ENCODE measurements around the gene CACNB2.

Gene CACNB2
- 0 to 0.17 (median 0.09) reads per million in 3 donors for total RNA-seq

GRCh38 chr10:18140149-18140956, at the start of gene CACNB2:
CACNB2 (plus strand) TSS chr10:18140424.
- Histone ChIP-seq H3K36me3 (ENCODE audit: control insufficient read depth, insufficient read depth, low read length) (no peaks in the 10 kb centered on the region), H3K27ac (ENCODE audit: insufficient read depth, low read length, poor library complexity, severe bottlenecking) (no peak within 1 kb of the TSS), H3K4me1 (ENCODE audit: control insufficient read depth, insufficient read depth, low read length, poor library complexity, severe bottlenecking) (no peaks in the 10 kb centered on the region), H3K9me3 (ENCODE audit: control insufficient read depth, low read length) (no peaks in the 10 kb centered on the region), H3K4me3 (ENCODE audit: insufficient read depth, low read depth, low read length, poor library complexity, severe bottlenecking) (no peak within 1 kb of the TSS), H3K27me3 (replicated peaks; ENCODE audit: control insufficient read depth, insufficient read depth, low read length, poor library complexity, severe bottlenecking) (no peaks in the 10 kb centered on the region)
- no peak for DNase-seq

DNA sequence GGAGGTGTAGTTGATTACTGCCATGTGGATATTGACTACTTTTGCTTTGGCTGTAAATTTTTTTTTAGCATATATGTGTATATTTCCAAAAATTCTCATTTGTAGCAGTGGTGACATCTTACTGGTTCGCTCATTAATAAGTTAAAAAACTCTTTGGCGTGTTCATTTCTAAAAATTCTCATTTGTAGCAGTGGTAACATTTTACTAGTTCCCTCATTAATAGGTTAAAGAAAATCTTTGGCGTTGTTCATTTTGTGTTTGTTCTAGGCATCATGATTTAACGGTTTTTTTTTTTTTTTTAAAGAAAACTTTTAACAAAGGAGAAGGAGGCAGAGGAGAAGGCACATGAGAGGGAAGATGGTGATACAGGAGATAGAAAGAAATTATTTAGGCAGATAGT, 45.9 kb upstream of the CACNB2 start:
- H3K4me3 ChIP-seq (ENCODE audit: insufficient read depth, low read depth, low read length, poor library complexity, severe bottlenecking): no peak overlapping the region
- H3K27me3 ChIP-seq (replicated peaks; ENCODE audit: control insufficient read depth, insufficient read depth, low read length, poor library complexity, severe bottlenecking): no peaks in the 10 kb centered on the region
- H3K4me1 ChIP-seq (ENCODE audit: control insufficient read depth, insufficient read depth, low read length, poor library complexity, severe bottlenecking): no peaks in the 10 kb centered on the region
- no peak for DNase-seq
- no peak overlapping the region for H3K27ac ChIP-seq (ENCODE audit: insufficient read depth, low read length, poor library complexity, severe bottlenecking)
- H3K36me3 ChIP-seq (ENCODE audit: control insufficient read depth, insufficient read depth, low read length): no peaks in the 10 kb centered on the region
- H3K9me3 ChIP-seq (ENCODE audit: control insufficient read depth, low read length): no peaks in the 10 kb centered on the region

- no peaks in the 10 kb centered on the region for H3K4me1 ChIP-seq (ENCODE audit: control insufficient read depth, insufficient read depth, low read length, poor library complexity, severe bottlenecking)
- no peaks in the 10 kb centered on the region for H3K9me3 ChIP-seq (ENCODE audit: control insufficient read depth, low read length)
- no peak overlapping the region for H3K4me3 ChIP-seq (ENCODE audit: insufficient read depth, low read depth, low read length, poor library complexity, severe bottlenecking)
- DNase-seq: no peak
- no peaks in the 10 kb centered on the region for H3K27me3 ChIP-seq (replicated peaks; ENCODE audit: control insufficient read depth, insufficient read depth, low read length, poor library complexity, severe bottlenecking)
- H3K36me3 ChIP-seq (ENCODE audit: control insufficient read depth, insufficient read depth, low read length): no peaks in the 10 kb centered on the region
- H3K27ac ChIP-seq (ENCODE audit: insufficient read depth, low read length, poor library complexity, severe bottlenecking): no peak overlapping the region
Observed at GRCh38 chr10:18094793-18095192, 45.4 kb upstream of the CACNB2 start.

GRCh38 chr10:18097524-18097923, 42.7 kb upstream of the CACNB2 start:
- Histone ChIP-seq H3K36me3 (ENCODE audit: control insufficient read depth, insufficient read depth, low read length) (no peaks in the 10 kb centered on the region), H3K27ac (ENCODE audit: insufficient read depth, low read length, poor library complexity, severe bottlenecking) (no peak overlapping the region), H3K9me3 (ENCODE audit: control insufficient read depth, low read length) (no peaks in the 10 kb centered on the region), H3K27me3 (replicated peaks; ENCODE audit: control insufficient read depth, insufficient read depth, low read length, poor library complexity, severe bottlenecking) (no peaks in the 10 kb centered on the region), H3K4me1 (ENCODE audit: control insufficient read depth, insufficient read depth, low read length, poor library complexity, severe bottlenecking) (no peaks in the 10 kb centered on the region), H3K4me3 (ENCODE audit: insufficient read depth, low read depth, low read length, poor library complexity, severe bottlenecking) (no peak overlapping the region)
- DNase-seq: no peak

DNA sequence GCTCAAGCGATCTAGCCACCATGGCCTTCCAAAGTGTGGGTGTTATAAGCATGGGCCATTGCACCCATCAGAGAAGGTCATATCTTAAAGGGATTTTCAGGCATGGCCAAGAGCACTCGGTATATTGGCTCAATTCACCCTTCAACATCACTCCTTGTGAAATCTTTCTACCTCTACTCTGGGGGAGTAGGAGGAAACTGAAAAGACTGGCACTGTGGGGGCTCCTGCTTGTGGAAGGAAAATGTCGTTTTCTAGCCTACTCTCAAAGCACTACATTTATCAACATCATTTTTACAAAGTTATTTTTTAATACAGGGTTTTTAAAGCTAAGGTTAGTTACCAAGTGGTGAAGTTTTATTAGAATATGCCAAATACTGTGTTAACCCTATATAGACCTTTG, 42.0 kb upstream of the CACNB2 start:
- Histone ChIP-seq H3K36me3 (ENCODE audit: control insufficient read depth, insufficient read depth, low read length) (no peaks in the 10 kb centered on the region), H3K4me3 (ENCODE audit: insufficient read depth, low read depth, low read length, poor library complexity, severe bottlenecking) (no peak overlapping the region), H3K27ac (ENCODE audit: insufficient read depth, low read length, poor library complexity, severe bottlenecking) (no peak overlapping the region), H3K4me1 (ENCODE audit: control insufficient read depth, insufficient read depth, low read length, poor library complexity, severe bottlenecking) (no peaks in the 10 kb centered on the region), H3K27me3 (replicated peaks; ENCODE audit: control insufficient read depth, insufficient read depth, low read length, poor library complexity, severe bottlenecking) (no peaks in the 10 kb centered on the region), H3K9me3 (ENCODE audit: control insufficient read depth, low read length) (no peaks in the 10 kb centered on the region)
- no peak for DNase-seq

- DNase-seq: no peak
- Histone ChIP-seq H3K27ac (ENCODE audit: insufficient read depth, low read length, poor library complexity, severe bottlenecking) (no peak overlapping the region), H3K4me1 (ENCODE audit: control insufficient read depth, insufficient read depth, low read length, poor library complexity, severe bottlenecking) (no peaks in the 10 kb centered on the region), H3K36me3 (ENCODE audit: control insufficient read depth, insufficient read depth, low read length) (no peaks in the 10 kb centered on the region), H3K4me3 (ENCODE audit: insufficient read depth, low read depth, low read length, poor library complexity, severe bottlenecking) (no peak overlapping the region), H3K27me3 (replicated peaks; ENCODE audit: control insufficient read depth, insufficient read depth, low read length, poor library complexity, severe bottlenecking) (no peaks in the 10 kb centered on the region), H3K9me3 (ENCODE audit: control insufficient read depth, low read length) (no peaks in the 10 kb centered on the region)
Observed at GRCh38 chr10:18099415-18099814, 40.8 kb upstream of the CACNB2 start.

DNA sequence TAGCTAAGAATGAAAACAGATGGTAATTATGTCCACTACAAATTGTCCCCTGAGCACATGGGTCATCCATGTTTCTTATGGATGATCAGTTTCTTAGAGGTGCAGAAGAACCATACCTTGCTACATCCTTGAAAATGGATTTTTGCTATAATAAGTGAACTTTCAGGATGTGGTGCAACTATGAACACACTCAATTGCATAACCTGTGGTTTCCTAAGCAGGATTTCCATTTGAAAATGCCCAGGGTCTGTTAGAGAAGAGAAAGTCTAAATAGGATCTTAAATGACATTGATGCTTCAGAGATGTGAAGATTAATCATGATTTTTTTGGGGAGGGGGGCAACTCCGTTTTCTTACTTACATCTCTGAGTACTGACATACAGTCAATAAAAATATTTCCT, 39.6 kb upstream of the CACNB2 start:
- H3K27me3 ChIP-seq (replicated peaks; ENCODE audit: control insufficient read depth, insufficient read depth, low read length, poor library complexity, severe bottlenecking): no peaks in the 10 kb centered on the region
- H3K9me3 ChIP-seq (ENCODE audit: control insufficient read depth, low read length): no peaks in the 10 kb centered on the region
- H3K4me3 ChIP-seq (ENCODE audit: insufficient read depth, low read depth, low read length, poor library complexity, severe bottlenecking): no peak overlapping the region
- no peak overlapping the region for H3K27ac ChIP-seq (ENCODE audit: insufficient read depth, low read length, poor library complexity, severe bottlenecking)
- no peaks in the 10 kb centered on the region for H3K36me3 ChIP-seq (ENCODE audit: control insufficient read depth, insufficient read depth, low read length)
- no peak for DNase-seq
- no peaks in the 10 kb centered on the region for H3K4me1 ChIP-seq (ENCODE audit: control insufficient read depth, insufficient read depth, low read length, poor library complexity, severe bottlenecking)

- H3K27ac ChIP-seq (ENCODE audit: insufficient read depth, low read length, poor library complexity, severe bottlenecking): no peak overlapping the region
- no peaks in the 10 kb centered on the region for H3K27me3 ChIP-seq (replicated peaks; ENCODE audit: control insufficient read depth, insufficient read depth, low read length, poor library complexity, severe bottlenecking)
- DNase-seq: no peak
- no peaks in the 10 kb centered on the region for H3K4me1 ChIP-seq (ENCODE audit: control insufficient read depth, insufficient read depth, low read length, poor library complexity, severe bottlenecking)
- no peak overlapping the region for H3K4me3 ChIP-seq (ENCODE audit: insufficient read depth, low read depth, low read length, poor library complexity, severe bottlenecking)
- H3K9me3 ChIP-seq (ENCODE audit: control insufficient read depth, low read length): no peaks in the 10 kb centered on the region
- H3K36me3 ChIP-seq (ENCODE audit: control insufficient read depth, insufficient read depth, low read length): no peaks in the 10 kb centered on the region
Observed at GRCh38 chr10:18102404-18102803, 37.8 kb upstream of the CACNB2 start.

GRCh38 chr10:18104223-18104872, 35.9 kb upstream of the CACNB2 start:
- DNase-seq: peak in 1 of 3 donors; percentile 11
- no peak overlapping the region for H3K4me3 ChIP-seq (ENCODE audit: insufficient read depth, low read depth, low read length, poor library complexity, severe bottlenecking)
- no peaks in the 10 kb centered on the region for H3K4me1 ChIP-seq (ENCODE audit: control insufficient read depth, insufficient read depth, low read length, poor library complexity, severe bottlenecking)
- no peak overlapping the region for H3K27ac ChIP-seq (ENCODE audit: insufficient read depth, low read length, poor library complexity, severe bottlenecking)
- H3K27me3 ChIP-seq (replicated peaks; ENCODE audit: control insufficient read depth, insufficient read depth, low read length, poor library complexity, severe bottlenecking): no peaks in the 10 kb centered on the region
- H3K36me3 ChIP-seq (ENCODE audit: control insufficient read depth, insufficient read depth, low read length): no peaks in the 10 kb centered on the region
- no peaks in the 10 kb centered on the region for H3K9me3 ChIP-seq (ENCODE audit: control insufficient read depth, low read length)

- Histone ChIP-seq H3K4me3 (ENCODE audit: insufficient read depth, low read depth, low read length, poor library complexity, severe bottlenecking) (no peak overlapping the region), H3K9me3 (ENCODE audit: control insufficient read depth, low read length) (no peaks in the 10 kb centered on the region), H3K4me1 (ENCODE audit: control insufficient read depth, insufficient read depth, low read length, poor library complexity, severe bottlenecking) (no peaks in the 10 kb centered on the region), H3K36me3 (ENCODE audit: control insufficient read depth, insufficient read depth, low read length) (no peaks in the 10 kb centered on the region), H3K27me3 (replicated peaks; ENCODE audit: control insufficient read depth, insufficient read depth, low read length, poor library complexity, severe bottlenecking) (no peaks in the 10 kb centered on the region), H3K27ac (ENCODE audit: insufficient read depth, low read length, poor library complexity, severe bottlenecking) (no peak overlapping the region)
- DNase-seq: no peak
Observed at GRCh38 chr10:18109341-18109870, 30.8 kb upstream of the CACNB2 start.
